Measurements from ENCODE around the gene DENND10. TPM values are rescaled to one million over a fixed set of nuclear protein-coding genes. Genes with fewer than 3 reads are reported as not detected.

Gene DENND10
- total RNA-seq, 3 donors from 2014 or later, result 36.6 to 39.9 (median 38.0) TPM

DNA sequence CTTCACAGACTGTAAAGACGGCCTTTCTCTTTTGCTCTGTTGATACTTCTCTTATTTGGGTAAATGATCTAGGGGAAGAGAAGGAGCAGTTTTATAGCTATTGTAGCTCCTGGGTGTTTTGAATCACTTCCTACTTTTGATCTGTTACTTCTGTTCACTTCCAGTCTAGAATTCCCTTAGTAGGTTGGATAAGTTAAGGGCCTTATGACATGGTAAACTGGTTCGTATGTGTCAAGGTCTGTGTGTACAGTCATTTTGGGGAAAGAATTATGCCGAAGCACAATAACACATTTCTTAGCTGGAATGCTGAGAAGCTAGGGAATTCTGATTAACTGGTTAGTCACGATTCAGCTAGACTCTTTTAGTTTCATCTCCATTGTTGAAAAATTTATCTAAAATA, 8.1 kb downstream of the DENND10 start:
- Histone ChIP-seq H3K36me3 (ENCODE audit: low read depth) (peaks cover 10% of the 10 kb centered on the region), H3K4me1 (ENCODE audit: low read depth) (no peaks in the 10 kb centered on the region), H3K9me3 (no peaks in the 10 kb centered on the region), H3K4me3 (no peak overlapping the region)
- TF ChIP-seq, protein P1, sequence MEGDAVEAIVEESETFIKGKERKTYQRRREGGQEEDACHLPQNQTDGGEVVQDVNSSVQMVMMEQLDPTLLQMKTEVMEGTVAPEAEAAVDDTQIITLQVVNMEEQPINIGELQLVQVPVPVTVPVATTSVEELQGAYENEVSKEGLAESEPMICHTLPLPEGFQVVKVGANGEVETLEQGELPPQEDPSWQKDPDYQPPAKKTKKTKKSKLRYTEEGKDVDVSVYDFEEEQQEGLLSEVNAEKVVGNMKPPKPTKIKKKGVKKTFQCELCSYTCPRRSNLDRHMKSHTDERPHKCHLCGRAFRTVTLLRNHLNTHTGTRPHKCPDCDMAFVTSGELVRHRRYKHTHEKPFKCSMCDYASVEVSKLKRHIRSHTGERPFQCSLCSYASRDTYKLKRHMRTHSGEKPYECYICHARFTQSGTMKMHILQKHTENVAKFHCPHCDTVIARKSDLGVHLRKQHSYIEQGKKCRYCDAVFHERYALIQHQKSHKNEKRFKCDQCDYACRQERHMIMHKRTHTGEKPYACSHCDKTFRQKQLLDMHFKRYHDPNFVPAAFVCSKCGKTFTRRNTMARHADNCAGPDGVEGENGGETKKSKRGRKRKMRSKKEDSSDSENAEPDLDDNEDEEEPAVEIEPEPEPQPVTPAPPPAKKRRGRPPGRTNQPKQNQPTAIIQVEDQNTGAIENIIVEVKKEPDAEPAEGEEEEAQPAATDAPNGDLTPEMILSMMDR (IDR thresholded peaks at IDR 0.05), result no peak
- intact Hi-C loops (cut with DNase I, micrococcal nuclease), result no loop called here
- ATAC-seq (no peak), DNase-seq (no peak)

DNA sequence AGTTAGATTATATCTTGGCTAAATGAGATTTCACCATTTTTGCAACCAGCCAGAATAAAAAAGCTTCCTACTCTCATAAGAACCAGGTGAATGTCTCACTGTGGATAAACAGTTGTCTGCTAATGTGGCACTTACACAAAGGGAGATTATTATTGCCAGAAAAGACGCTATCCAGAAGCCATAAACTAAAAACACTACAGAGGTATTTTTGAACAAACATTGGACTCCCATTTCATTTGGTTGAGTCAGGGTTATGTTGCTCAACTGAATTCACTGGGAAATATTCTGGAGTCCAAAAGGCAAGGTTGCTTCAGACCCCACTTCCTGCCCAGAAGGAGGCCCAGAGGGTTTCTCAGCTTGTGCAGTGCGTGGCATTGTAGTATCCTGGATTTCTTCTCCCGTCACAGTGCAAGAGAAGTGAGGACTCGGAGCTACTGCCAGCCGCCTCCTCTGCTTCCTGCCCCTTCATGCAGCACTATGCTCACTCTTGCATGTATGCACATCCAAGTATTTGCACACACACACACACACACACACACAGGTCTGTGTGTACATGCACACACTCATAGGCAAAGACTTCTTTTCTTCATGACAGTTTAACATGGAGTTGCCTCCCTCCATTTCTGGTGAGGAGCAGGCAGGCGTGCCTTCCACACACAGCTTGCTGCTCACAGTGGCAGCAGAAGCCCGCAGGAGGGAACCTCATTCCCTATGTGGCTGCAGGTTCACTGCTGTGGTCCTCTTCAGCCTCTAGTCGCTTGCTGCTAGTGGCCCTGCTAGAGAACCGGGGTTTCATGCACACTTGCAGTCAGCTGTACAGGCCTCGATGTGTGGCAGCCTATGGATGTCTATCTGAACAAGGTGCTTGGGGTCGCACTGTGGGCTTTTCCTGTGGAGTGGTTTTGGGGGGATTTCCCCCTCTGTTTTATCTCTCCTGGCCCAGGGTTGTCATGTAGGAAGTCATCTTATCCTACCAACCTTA, 10.1 kb downstream of the DENND10 start:
- TF ChIP-seq, protein P1 (IDR thresholded peaks at IDR 0.05), result no peak
- no peak for DNase-seq
- peaks cover 10% of the 10 kb centered on the region for H3K36me3 ChIP-seq (ENCODE audit: low read depth)
- H3K4me3 ChIP-seq, result no peak overlapping the region
- H3K4me1 ChIP-seq (ENCODE audit: low read depth), result no peaks in the 10 kb centered on the region
- intact Hi-C loops (cut with DNase I, micrococcal nuclease), result no loop called here
- no peaks in the 10 kb centered on the region for H3K9me3 ChIP-seq
- peak; percentile 78 for ATAC-seq

DNA sequence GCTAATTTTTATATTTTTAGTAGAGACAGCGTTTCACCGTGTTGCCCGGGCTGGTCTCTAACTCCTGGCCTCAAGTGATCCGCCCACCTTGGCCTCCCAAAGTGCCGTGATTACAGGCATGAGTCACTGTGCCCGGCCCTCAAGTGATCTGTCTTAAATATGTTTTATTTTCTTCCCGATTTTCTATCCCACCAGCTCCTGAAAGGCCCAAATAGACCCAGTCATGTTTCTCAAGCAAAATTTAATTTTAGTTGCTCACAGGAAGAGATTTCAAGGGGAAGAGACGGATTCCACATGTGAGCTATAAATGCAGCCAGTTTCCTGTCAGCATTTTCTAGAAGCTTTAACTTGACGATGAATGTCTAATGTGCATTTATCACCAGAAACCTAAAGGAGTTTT, 12.0 kb downstream of the DENND10 start:
- ATAC-seq (no peak), DNase-seq (no peak)
- TF ChIP-seq, protein P1 (IDR thresholded peaks at IDR 0.05), result no peak
- intact Hi-C loops (cut with DNase I, micrococcal nuclease), result no loop called here
- Histone ChIP-seq H3K9me3 (no peaks in the 10 kb centered on the region), H3K36me3 (ENCODE audit: low read depth) (peaks cover 10% of the 10 kb centered on the region), H3K4me1 (ENCODE audit: low read depth) (no peaks in the 10 kb centered on the region), H3K4me3 (no peak overlapping the region)

DNA sequence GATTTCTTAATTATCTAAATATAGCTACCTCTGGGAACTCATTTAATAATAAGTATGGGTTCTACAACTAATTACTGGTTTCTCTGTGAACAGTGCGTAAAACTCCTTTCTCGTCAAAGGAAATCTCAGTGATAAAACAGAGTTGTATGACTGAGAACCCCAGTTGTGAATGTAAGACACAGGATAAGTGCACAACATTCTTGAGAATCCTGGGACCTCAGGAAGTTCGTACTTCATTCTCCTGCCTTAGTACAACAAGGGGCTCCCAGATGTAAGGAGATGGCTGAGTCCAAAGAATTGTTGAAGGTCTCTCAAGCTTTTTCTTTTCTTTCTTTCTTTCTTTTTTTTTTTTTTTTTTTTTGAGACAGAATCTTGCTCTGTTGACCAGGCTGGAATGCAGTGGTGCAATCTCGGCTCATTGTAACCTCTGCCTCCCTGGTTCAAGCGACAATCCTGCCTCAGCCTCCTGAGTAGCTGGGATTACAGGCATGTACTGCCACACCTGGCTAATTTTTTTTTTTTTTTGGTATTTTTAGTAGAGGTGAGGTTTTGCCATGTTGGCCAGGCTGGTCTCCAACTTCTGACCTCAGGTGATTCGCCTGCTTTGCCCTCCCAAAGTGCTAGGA, 12.5 kb downstream of the DENND10 start:
- no peaks in the 10 kb centered on the region for H3K4me1 ChIP-seq (ENCODE audit: low read depth)
- H3K36me3 ChIP-seq (ENCODE audit: low read depth), result peaks cover 10% of the 10 kb centered on the region
- H3K9me3 ChIP-seq, result no peaks in the 10 kb centered on the region
- TF ChIP-seq, protein P1 (IDR thresholded peaks at IDR 0.05), result no peak
- ATAC-seq, result no peak
- intact Hi-C loops (cut with DNase I, micrococcal nuclease), result no loop called here
- no peak for DNase-seq
- H3K4me3 ChIP-seq, result no peak overlapping the region

DNA sequence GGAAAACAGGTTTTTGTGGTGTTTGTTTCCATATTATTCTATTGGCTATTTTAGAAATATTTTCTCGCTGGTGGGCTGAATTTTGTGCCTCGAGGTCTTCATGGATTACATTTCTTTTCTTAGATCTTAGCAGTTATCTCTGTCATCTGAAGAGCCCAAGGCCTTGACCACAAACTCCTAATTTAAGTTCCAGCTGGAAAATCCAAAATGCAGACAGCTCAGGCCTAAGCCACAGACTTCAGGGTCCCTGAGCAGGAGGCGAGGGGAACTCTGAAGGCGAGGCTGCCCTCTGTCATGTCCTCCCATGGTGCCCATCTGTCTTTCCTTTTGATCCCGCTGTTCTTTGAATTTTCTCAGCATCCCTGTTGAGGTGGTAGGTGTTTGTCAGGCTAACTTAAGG, 14.3 kb downstream of the DENND10 start:
- Histone ChIP-seq H3K4me1 (ENCODE audit: low read depth) (no peaks in the 10 kb centered on the region), H3K36me3 (ENCODE audit: low read depth) (no peaks in the 10 kb centered on the region), H3K4me3 (no peak overlapping the region), H3K9me3 (no peaks in the 10 kb centered on the region)
- TF ChIP-seq, protein P1 (IDR thresholded peaks at IDR 0.05), result no peak
- intact Hi-C loops (cut with DNase I, micrococcal nuclease), result no loop called here
- ATAC-seq (no peak), DNase-seq (no peak)
